B cell (primary cell): Measurements from ENCODE around the gene GNB3. TPM values are rescaled to one million over a fixed set of nuclear protein-coding genes. Genes with fewer than 3 reads are reported as not detected.

ENCODE experiments used
- ATAC-seq: fragments of 200-7000 bp; cut with Tn5 transposase; one replicate; pipeline ENCODE4 v1.10.0; 2021; ENCODE audit warnings: low read depth, mild to moderate bottlenecking, moderate number of reproducible peaks, moderate library complexity
- CTCF ChIA-PET: fragments of 350-600 bp; sonication (Branson Sonifier 250); formaldehyde crosslinking; loops from one replicate; lab custom pipeline; 2021; ENCODE audit warnings: antibody characterized with exemption, inconsistent platforms; lab: Charles Lee
- POLR2A ChIA-PET: fragments of 350-600 bp; sonication (Branson Sonifier 250); formaldehyde crosslinking; loops from one replicate; lab custom pipeline; 2021; ENCODE audit warnings: antibody characterized with exemption; lab: Charles Lee
- DNase-seq: peaks from one replicate; pipeline ENCODE4 v3.0.0; 2013
- H2AFZ ChIP-seq: 2 replicates; pipeline ENCODE4 v1.6.1; 2012; ENCODE audit warnings: mild to moderate bottlenecking, low read depth, low read length; ENCODE audit not compliant: insufficient read depth, poor library complexity, severe bottlenecking
- H3K27ac ChIP-seq, 2 donors: 1 replicate in 1 of 2; 2 replicates in 1 of 2; pipeline ENCODE4 v1.5.1; 2012 to 2013; ENCODE audit warnings: low read length in 2 of 2, mild to moderate bottlenecking in 2 of 2, moderate library complexity in 1 of 2
- H3K27me3 ChIP-seq, 4 experiments: fragments of 200-600 bp in 1 of 4; sonication (generic) in 1 of 4; replicated peaks in 1 of 4; 1 replicate in 2 of 4; 2 replicates in 2 of 4; pipeline versions ENCODE4 v1.6.1 to v1.7.0; 2013 to 2016; ENCODE audit warnings: low read length in 3 of 4, mild to moderate bottlenecking in 2 of 4, mixed read lengths in 1 of 4, moderate library complexity in 1 of 4; ENCODE audit not compliant: insufficient read depth in 4 of 4, control insufficient read depth in 3 of 4; ENCODE audit errors: control extremely low read depth in 1 of 4
- H3K36me3 ChIP-seq, 2 experiments: replicated peaks in 1 of 2; 1 replicate in 1 of 2; 2 replicates in 1 of 2; pipeline versions ENCODE4 v1.6.1 to v1.7.1; 2013; ENCODE audit warnings: low read length in 1 of 2; ENCODE audit not compliant: insufficient read depth in 2 of 2, control insufficient read depth in 1 of 2; ENCODE audit errors: control extremely low read depth in 1 of 2, extremely low read depth in 1 of 2
- H3K4me1 ChIP-seq, 2 donors: fragments of 200-600 bp in 1 of 2; sonication (generic) in 1 of 2; 1 replicate in 1 of 2; 2 replicates in 1 of 2; pipeline versions ENCODE4 v1.5.1 to v1.6.1; 2013 to 2017; ENCODE audit warnings: low read length in 2 of 2; ENCODE audit not compliant: control insufficient read depth in 2 of 2, insufficient read depth in 2 of 2
- H3K4me2 ChIP-seq: replicated peaks from 2 replicates; pipeline ENCODE3; 2012; ENCODE audit warnings: mild to moderate bottlenecking, low read depth, low read length; ENCODE audit not compliant: poor library complexity, severe bottlenecking
- H3K4me3 ChIP-seq, 5 experiments: fragments of 200-600 bp in 1 of 5; sonication (generic) in 1 of 5; 1 replicate in 3 of 5; 2 replicates in 2 of 5; pipeline versions ENCODE4 v1.5.1 to v1.7.0; 2011 to 2016; ENCODE audit warnings: low read length in 4 of 5, mild to moderate bottlenecking in 4 of 5, low read depth in 2 of 5, control low read depth in 1 of 5, moderate library complexity in 1 of 5; ENCODE audit not compliant: insufficient read depth in 1 of 5; ENCODE audit errors: control extremely low read depth in 1 of 5, extremely low read depth in 1 of 5
- H3K79me2 ChIP-seq: fragments of 200-600 bp; sonication (generic); one replicate; pipeline ENCODE4 v1.6.0; 2016; ENCODE audit warnings: low read length; ENCODE audit not compliant: control insufficient read depth, insufficient read depth
- H3K9ac ChIP-seq: fragments of 200-600 bp; sonication (generic); 2 replicates; pipeline ENCODE4 v1.6.1; 2017; ENCODE audit warnings: mild to moderate bottlenecking, low read length, moderate library complexity
- H3K9me3 ChIP-seq, 3 donors: one replicate each; pipeline versions ENCODE4 v1.6.1 to v1.7.1; 2013; ENCODE audit warnings: low read length in 2 of 3; ENCODE audit not compliant: control insufficient read depth in 2 of 3, insufficient read depth in 1 of 3; ENCODE audit errors: control extremely low read depth in 1 of 3
- H4K20me1 ChIP-seq: 2 replicates; pipeline ENCODE4 v1.6.0; 2012; ENCODE audit warnings: mild to moderate bottlenecking, low read length; ENCODE audit not compliant: insufficient read depth, control insufficient read depth, poor library complexity, severe bottlenecking
- H3K27ac Mint-ChIP-seq: one replicate; pipeline ENCODE4 v1.8.0; 2021; ENCODE audit warnings: mixed read lengths
- H3K27me3 Mint-ChIP-seq: one replicate; pipeline ENCODE4 v1.8.0; 2021; ENCODE audit warnings: mixed read lengths
- H3K4me1 Mint-ChIP-seq: one replicate; pipeline ENCODE4 v1.8.0; 2021; ENCODE audit warnings: mixed read lengths
- H3K4me3 Mint-ChIP-seq: one replicate; pipeline ENCODE4 v1.8.0; 2021; ENCODE audit warnings: mixed read lengths
- H3K9me3 Mint-ChIP-seq: one replicate; pipeline ENCODE4 v1.8.0; 2022; ENCODE audit warnings: mixed read lengths; ENCODE audit not compliant: insufficient read depth
- EZH2 ChIP-seq: IDR thresholded peaks from 2 replicates; pipeline ENCODE4 v1.6.1; 2012; ENCODE audit warnings: borderline replicate concordance, low read depth, mild to moderate bottlenecking, moderate library complexity, low read length; ENCODE audit not compliant: insufficient read depth, poor library complexity, severe bottlenecking
- WGBS: methylation state at CpG from one replicate; pipeline ENCODE4 v1.1.5; 2013; ENCODE audit warnings: missing lambda C conversion rate; ENCODE audit not compliant: insufficient coverage; 5-methylcytosine and 5-hydroxymethylcytosine counted together
- intact Hi-C: fragments of 100-400 bp; cut with micrococcal nuclease; formaldehyde crosslinking; loops from one replicate; pipeline ENCODE4 v1.10.0; 2022
- polyA plus RNA-seq: library from polyadenylated mRNA; depleted of rRNA; stranded (reverse); fragments of >200 nt; gene quantifications from 2 replicates; pipeline ENCODE4 v1.2.3, GENCODE V29; 2012
- total RNA-seq, 2 donors: library from RNA; stranded (reverse); fragments of 120-200 nt in 1 of 2; gene quantifications; 1 replicate in 1 of 2; 2 replicates in 1 of 2; pipeline versions ENCODE4 v1.2.3 to v1.2.4, GENCODE V29; 2013 to 2022
- TF ChIP-seq, protein P1 (sequence below): fragments of 200-600 bp; IDR thresholded peaks from one replicate; pipeline ENCODE4 v1.8.0; 2022; ENCODE audit warnings: antibody characterized with exemption, mild to moderate bottlenecking

Gene GNB3
- total and polyA plus RNA-seq, 2 donors (not counting 1 experiment from before 2014, with no cell fraction given), result 0.27 to 0.49 TPM

DNA sequence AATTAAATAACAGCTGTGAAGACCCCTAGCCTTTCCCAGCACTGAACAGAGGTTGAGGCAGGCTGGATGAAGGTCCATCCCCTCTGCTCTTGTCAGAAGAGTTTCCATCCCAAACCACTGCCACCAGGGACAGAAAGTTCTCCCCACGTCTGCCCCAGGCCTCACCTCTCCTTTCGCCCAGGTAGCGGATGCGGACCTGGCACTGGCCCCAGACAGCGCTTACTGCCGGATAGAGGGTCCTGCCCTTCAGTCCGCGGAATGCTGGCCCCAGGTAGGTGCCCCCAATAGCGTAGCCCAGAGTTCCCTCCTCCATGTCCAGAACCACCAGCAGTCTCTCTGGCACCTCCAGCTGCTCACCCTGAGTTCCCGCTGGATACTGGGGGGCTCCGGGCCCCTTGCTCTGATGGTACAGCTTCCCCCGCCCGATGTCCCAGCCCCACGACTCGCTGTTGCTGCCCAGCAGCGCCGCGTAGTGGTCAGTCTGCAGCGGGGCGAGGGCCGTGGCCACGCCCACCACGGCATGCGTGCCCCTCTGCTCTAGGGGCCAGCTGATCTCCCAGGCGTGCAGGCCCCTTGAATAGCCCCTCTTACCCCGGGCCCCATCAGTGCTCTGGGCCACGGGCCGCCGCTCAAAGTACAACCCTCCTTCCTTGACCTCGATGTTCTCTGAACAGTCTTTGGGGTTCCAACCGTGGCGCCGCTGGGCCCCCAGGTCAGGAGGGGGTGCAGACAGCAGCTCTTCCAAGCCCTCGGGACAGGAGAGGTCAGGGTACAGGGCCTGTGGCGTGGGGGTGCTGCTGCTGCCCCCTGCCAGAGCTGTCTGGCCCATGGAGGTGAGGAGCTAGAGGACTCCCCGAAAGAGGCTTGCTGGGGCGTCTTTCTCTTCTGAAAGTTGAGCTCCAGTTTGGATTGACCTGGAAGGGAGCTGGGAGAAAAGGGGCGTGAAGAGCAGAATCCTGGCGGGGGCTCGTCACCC lies 31.6 kb downstream of the GNB3 start:
- Mint-ChIP-seq H3K4me1 (peaks cover 45% of the 10 kb centered on the region), H3K27me3 (no peaks in the 10 kb centered on the region), H3K9me3 (no peaks in the 10 kb centered on the region), H3K4me3 (peak overlapping the region; percentile 90), H3K27ac (peak overlapping the region; percentile 93)
- TF ChIP-seq, protein P1, sequence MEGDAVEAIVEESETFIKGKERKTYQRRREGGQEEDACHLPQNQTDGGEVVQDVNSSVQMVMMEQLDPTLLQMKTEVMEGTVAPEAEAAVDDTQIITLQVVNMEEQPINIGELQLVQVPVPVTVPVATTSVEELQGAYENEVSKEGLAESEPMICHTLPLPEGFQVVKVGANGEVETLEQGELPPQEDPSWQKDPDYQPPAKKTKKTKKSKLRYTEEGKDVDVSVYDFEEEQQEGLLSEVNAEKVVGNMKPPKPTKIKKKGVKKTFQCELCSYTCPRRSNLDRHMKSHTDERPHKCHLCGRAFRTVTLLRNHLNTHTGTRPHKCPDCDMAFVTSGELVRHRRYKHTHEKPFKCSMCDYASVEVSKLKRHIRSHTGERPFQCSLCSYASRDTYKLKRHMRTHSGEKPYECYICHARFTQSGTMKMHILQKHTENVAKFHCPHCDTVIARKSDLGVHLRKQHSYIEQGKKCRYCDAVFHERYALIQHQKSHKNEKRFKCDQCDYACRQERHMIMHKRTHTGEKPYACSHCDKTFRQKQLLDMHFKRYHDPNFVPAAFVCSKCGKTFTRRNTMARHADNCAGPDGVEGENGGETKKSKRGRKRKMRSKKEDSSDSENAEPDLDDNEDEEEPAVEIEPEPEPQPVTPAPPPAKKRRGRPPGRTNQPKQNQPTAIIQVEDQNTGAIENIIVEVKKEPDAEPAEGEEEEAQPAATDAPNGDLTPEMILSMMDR, result peak; percentile 89
- no peak for TF ChIP-seq EZH2
- Histone ChIP-seq H4K20me1 (peaks cover 46% of the 10 kb centered on the region), H3K9ac (peak overlapping the region; percentile 91), H3K27ac (peak overlapping the region; percentile 35 to 61), H2AFZ (peak overlapping the region; percentile 97), H3K27me3 (no peaks in the 10 kb centered on the region), H3K36me3 (peaks cover 0 to 21% of the 10 kb centered on the region in 2 experiments), H3K4me1 (peaks cover 33 to 44% of the 10 kb centered on the region in 2 donors), H3K9me3 (no peaks in the 10 kb centered on the region), H3K4me2 (peak overlapping the region; percentile 97), H3K4me3 (peak overlapping the region; percentile 50 to 92 (median 88)), H3K79me2 (peaks cover 17% of the 10 kb centered on the region)
- ATAC-seq, result peak; percentile 26
- POLR2A ChIA-PET, result interaction anchor here (0.5 to 2.7 kb wide), 20 partner anchors 19 to 238 kb away, joined by 3 to 30 read pairs (median 6); partner anchors contain the start of genes C12orf57, CDCA3, COPS7A and LRRC23
- intact Hi-C loops, result loop anchor here (1.0 to 2.0 kb wide), 11 partner anchors 19 to 317 kb away; partner anchors contain the start of genes C1R, CLSTN3, COPS7A and EMG1
- 6% methylated on average over 39 of the region's 40 CpGs for WGBS
- peak; percentile 89 for DNase-seq
- CTCF ChIA-PET, result interaction anchor here (0.6 to 11.8 kb wide), 44 partner anchors 8 to 272 kb away, joined by 3 to 136 read pairs (median 6); partner anchors contain the start of genes C12orf57, C1RL, CDCA3 and COPS7A
